IPS-18a (cell line): ENCODE results near the gene RPLP2.

Experiments
- H3K27ac ChIP-seq: one replicate; pipeline ENCODE4 v1.5.1; 2013; ENCODE audit warnings: low read length
- H3K27me3 ChIP-seq: one replicate; pipeline ENCODE4 v1.6.1; 2013; ENCODE audit warnings: mild to moderate bottlenecking, low read length; ENCODE audit not compliant: control insufficient read depth, insufficient read depth
- H3K36me3 ChIP-seq: one replicate; pipeline ENCODE4 v1.6.1; 2013; ENCODE audit warnings: low read depth, low read length; ENCODE audit not compliant: control insufficient read depth
- H3K4me1 ChIP-seq: one replicate; pipeline ENCODE4 v1.6.1; 2013; ENCODE audit warnings: low read depth, low read length; ENCODE audit not compliant: control insufficient read depth
- H3K4me3 ChIP-seq: one replicate; pipeline ENCODE4 v1.5.1; 2013; ENCODE audit warnings: low read length
- H3K9ac ChIP-seq: one replicate; pipeline ENCODE4 v1.6.1; 2013; ENCODE audit warnings: mild to moderate bottlenecking, low read length, moderate library complexity
- H3K9me3 ChIP-seq: one replicate; pipeline ENCODE4 v1.6.1; 2013; ENCODE audit warnings: low read depth, low read length; ENCODE audit not compliant: control insufficient read depth

RPLP2 gene

GRCh38 chr11:803467-803742, 6.4 kb upstream of the RPLP2 start:
- Histone ChIP-seq H3K9ac (no peak overlapping the region), H3K9me3 (no peaks in the 10 kb centered on the region), H3K27me3 (no peaks in the 10 kb centered on the region), H3K27ac (no peak overlapping the region), H3K4me1 (peaks cover 5% of the 10 kb centered on the region), H3K4me3 (no peak overlapping the region), H3K36me3 (peaks cover 5% of the 10 kb centered on the region)

GRCh38 chr11:803770-804598, 5.8 kb upstream of the RPLP2 start:
- no peaks in the 10 kb centered on the region for H3K27me3 ChIP-seq
- peak overlapping the region; percentile 45 for H3K9ac ChIP-seq
- peak overlapping the region; percentile 66 for H3K4me3 ChIP-seq
- H3K27ac ChIP-seq, result no peak overlapping the region
- H3K4me1 ChIP-seq, result peaks cover 5% of the 10 kb centered on the region
- H3K36me3 ChIP-seq, result peaks cover 5% of the 10 kb centered on the region
- no peaks in the 10 kb centered on the region for H3K9me3 ChIP-seq

GRCh38 chr11:804599-804964, 5.2 kb upstream of the RPLP2 start:
- H3K4me1 ChIP-seq, result peaks cover 5% of the 10 kb centered on the region
- no peaks in the 10 kb centered on the region for H3K27me3 ChIP-seq
- peak overlapping the region; percentile 45 for H3K9ac ChIP-seq
- peaks cover 5% of the 10 kb centered on the region for H3K36me3 ChIP-seq
- H3K9me3 ChIP-seq, result no peaks in the 10 kb centered on the region
- H3K4me3 ChIP-seq, result peak overlapping the region; percentile 66
- no peak overlapping the region for H3K27ac ChIP-seq

GRCh38 chr11:808427-809286, 1.1 kb upstream of the RPLP2 start:
- Histone ChIP-seq H3K4me3 (peak overlapping the region; percentile 92), H3K4me1 (peaks cover 5% of the 10 kb centered on the region), H3K9ac (peak overlapping the region; percentile 92), H3K9me3 (no peaks in the 10 kb centered on the region), H3K27ac (peak overlapping the region; percentile 99), H3K36me3 (peaks cover 27% of the 10 kb centered on the region), H3K27me3 (no peaks in the 10 kb centered on the region)

GRCh38 chr11:810040-810567, 337 bp downstream of the RPLP2 start:
- Histone ChIP-seq H3K9me3 (no peaks in the 10 kb centered on the region), H3K4me1 (no peaks in the 10 kb centered on the region), H3K9ac (peak overlapping the region; percentile 92), H3K36me3 (peaks cover 27% of the 10 kb centered on the region), H3K27me3 (no peaks in the 10 kb centered on the region), H3K27ac (peak overlapping the region; percentile 44), H3K4me3 (peak overlapping the region; percentile 92)

GRCh38 chr11:811446-812245, 1.9 kb downstream of the RPLP2 start:
- Histone ChIP-seq H3K9ac (peak overlapping the region; percentile 92), H3K36me3 (peaks cover 27% of the 10 kb centered on the region), H3K27ac (no peak overlapping the region)

GRCh38 chr11:812390-812789, 2.6 kb downstream of the RPLP2 start:
- H3K27ac ChIP-seq, result no peak overlapping the region
- no peak overlapping the region for H3K9ac ChIP-seq
- no peak overlapping the region for H3K4me3 ChIP-seq
- no peaks in the 10 kb centered on the region for H3K27me3 ChIP-seq
- H3K9me3 ChIP-seq, result no peaks in the 10 kb centered on the region
- H3K36me3 ChIP-seq, result peaks cover 27% of the 10 kb centered on the region
- no peaks in the 10 kb centered on the region for H3K4me1 ChIP-seq

More at GRCh38 chr11:811446-812245, 1.9 kb downstream of the RPLP2 start:
- Histone ChIP-seq H3K4me1 (no peaks in the 10 kb centered on the region), H3K27me3 (no peaks in the 10 kb centered on the region), H3K9me3 (no peaks in the 10 kb centered on the region), H3K4me3 (peak overlapping the region; percentile 92)

GRCh38 chr11:813072-813455, 3.3 kb downstream of the RPLP2 start:
- Histone ChIP-seq H3K4me1 (no peaks in the 10 kb centered on the region), H3K27ac (no peak overlapping the region), H3K4me3 (no peak overlapping the region), H3K9me3 (no peaks in the 10 kb centered on the region), H3K9ac (no peak overlapping the region), H3K27me3 (no peaks in the 10 kb centered on the region), H3K36me3 (peaks cover 27% of the 10 kb centered on the region)

GRCh38 chr11:813456-814096, 3.8 kb downstream of the RPLP2 start:
- Histone ChIP-seq H3K9me3 (no peaks in the 10 kb centered on the region), H3K4me1 (peaks cover 3% of the 10 kb centered on the region), H3K27me3 (no peaks in the 10 kb centered on the region), H3K27ac (no peak overlapping the region), H3K9ac (no peak overlapping the region), H3K36me3 (peaks cover 27% of the 10 kb centered on the region), H3K4me3 (no peak overlapping the region)

GRCh38 chr11:815675-816432, 6.1 kb downstream of the RPLP2 start:
- no peak overlapping the region for H3K4me3 ChIP-seq
- no peak overlapping the region for H3K27ac ChIP-seq
- no peaks in the 10 kb centered on the region for H3K9me3 ChIP-seq
- H3K36me3 ChIP-seq, result peaks cover 27% of the 10 kb centered on the region
- H3K9ac ChIP-seq, result no peak overlapping the region
- peaks cover 5% of the 10 kb centered on the region for H3K27me3 ChIP-seq
- H3K4me1 ChIP-seq, result peaks cover 8% of the 10 kb centered on the region
